Measurements from ENCODE around the gene FOXP3.

Gene FOXP3

DNA sequence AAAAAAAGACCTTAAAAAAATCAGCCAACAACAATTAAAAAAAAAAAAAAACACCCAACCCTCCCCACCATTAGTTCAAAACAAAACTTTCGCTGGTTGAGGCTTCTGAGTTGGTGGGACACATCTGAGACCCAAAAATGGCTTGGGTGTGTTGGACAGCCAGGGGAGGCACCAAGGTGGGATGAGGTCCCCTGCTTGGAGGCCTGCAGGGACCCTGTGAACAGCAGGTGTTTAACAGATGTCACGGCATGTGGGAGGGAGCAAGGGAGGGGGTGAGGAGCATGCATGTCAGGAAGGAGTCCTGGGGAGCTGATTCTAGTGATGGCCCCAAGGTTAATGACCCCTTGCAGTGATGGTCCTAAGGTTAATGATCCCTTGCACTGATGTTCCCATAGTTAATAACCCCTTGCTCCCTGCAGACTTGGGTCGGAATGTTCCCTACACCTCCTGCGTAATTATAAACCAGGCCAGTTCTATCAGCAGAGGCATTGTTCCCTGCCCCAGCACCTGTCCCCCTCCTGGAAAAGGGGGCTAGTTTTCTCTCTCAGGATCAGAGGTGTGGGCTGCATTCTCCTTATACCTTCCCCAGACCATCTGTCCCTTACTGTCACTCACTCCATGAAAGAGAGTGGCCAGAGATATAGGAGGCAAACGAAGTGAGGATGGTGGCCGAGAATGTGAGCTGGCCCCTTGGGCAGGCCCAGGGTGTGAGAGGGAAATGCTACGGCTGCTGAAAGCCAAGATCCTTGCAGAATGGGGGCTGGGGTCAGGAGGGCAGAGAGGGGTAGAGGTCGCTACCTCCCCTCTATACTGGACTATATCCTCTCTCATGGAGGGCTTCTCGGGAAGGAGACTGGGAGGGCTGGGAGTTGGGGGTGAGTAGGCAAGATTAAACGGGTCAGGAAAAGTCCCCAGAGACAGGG, 2.3 kb upstream of the FOXP3 start:
- Histone ChIP-seq H3K4me3 (ENCODE audit: low read length in 2 of 2) (no peak overlapping the region), H3K4me1 (ENCODE audit: control insufficient read depth in 2 of 2, insufficient read depth in 2 of 2, low read length in 2 of 2) (peaks cover 13 to 14% of the 10 kb centered on the region in 2 donors), H3K9ac (ENCODE audit: low read depth in 1 of 2, low read length in 2 of 2) (no peak overlapping the region), H3K9me3 (ENCODE audit: control insufficient read depth in 2 of 2, low read length in 2 of 2) (no peaks in the 10 kb centered on the region), H3K27me3 (ENCODE audit: control insufficient read depth in 2 of 2, insufficient read depth in 2 of 2, low read length in 2 of 2) (no peaks in the 10 kb centered on the region), H3K27ac (ENCODE audit: low read depth in 2 of 2, low read length in 2 of 2) (no peak overlapping the region), H3K36me3 (ENCODE audit: control insufficient read depth in 2 of 2, insufficient read depth in 2 of 2, low read length in 2 of 2) (no peaks in the 10 kb centered on the region)

DNA sequence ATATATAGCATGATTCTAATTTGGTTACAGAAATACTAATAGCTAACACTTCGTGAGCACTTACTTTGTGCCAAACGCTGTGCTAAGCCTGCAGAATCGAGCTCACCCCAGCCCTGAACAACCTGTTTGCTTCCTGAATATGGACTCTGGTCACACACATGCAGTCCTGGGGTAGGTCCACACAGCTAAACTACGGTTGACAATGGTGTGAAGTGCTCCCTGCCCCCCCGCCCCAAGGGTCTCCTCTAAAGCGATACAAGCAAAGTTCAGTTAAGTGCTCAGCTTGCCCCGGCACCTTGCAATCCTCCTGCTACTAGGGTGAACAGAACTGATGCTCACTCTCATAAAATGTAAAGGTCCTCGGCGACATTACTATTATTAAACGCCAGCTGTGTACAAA, 879 bp downstream of the FOXP3 start:
- Histone ChIP-seq H3K4me1 (ENCODE audit: control insufficient read depth in 2 of 2, insufficient read depth in 2 of 2, low read length in 2 of 2) (no peaks in the 10 kb centered on the region), H3K27ac (ENCODE audit: low read depth in 2 of 2, low read length in 2 of 2) (no peak overlapping the region), H3K27me3 (ENCODE audit: control insufficient read depth in 2 of 2, insufficient read depth in 2 of 2, low read length in 2 of 2) (no peaks in the 10 kb centered on the region), H3K36me3 (ENCODE audit: control insufficient read depth in 2 of 2, insufficient read depth in 2 of 2, low read length in 2 of 2) (no peaks in the 10 kb centered on the region), H3K9ac (ENCODE audit: low read depth in 1 of 2, low read length in 2 of 2) (no peak overlapping the region), H3K4me3 (ENCODE audit: low read length in 2 of 2) (no peak overlapping the region), H3K9me3 (ENCODE audit: control insufficient read depth in 2 of 2, low read length in 2 of 2) (no peaks in the 10 kb centered on the region)

DNA sequence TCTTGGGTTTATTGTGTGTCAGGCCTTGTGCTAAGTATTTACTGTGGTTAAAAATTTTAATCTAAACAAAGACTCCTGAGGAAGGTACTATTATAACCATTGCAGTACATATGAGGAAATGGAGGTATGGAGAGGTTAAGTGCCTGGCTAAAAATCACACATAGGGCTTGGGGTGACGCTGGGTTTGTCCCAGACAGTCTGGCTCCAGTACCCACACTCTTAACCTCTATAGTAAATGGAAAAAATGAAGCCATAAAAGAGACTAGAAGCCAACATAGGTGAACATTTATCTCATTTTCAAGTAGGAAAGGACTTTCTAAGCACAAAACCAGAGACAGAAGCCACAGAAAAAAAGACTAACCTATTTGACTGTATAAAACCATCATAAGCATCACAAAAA, 1.9 kb downstream of the FOXP3 start:
- no peak overlapping the region for H3K4me3 ChIP-seq (ENCODE audit: low read length in 2 of 2)
- H3K9ac ChIP-seq (ENCODE audit: low read depth in 1 of 2, low read length in 2 of 2) = no peak overlapping the region
- no peak overlapping the region for H3K27ac ChIP-seq (ENCODE audit: low read depth in 2 of 2, low read length in 2 of 2)
- H3K36me3 ChIP-seq (ENCODE audit: control insufficient read depth in 2 of 2, insufficient read depth in 2 of 2, low read length in 2 of 2) = no peaks in the 10 kb centered on the region
- no peaks in the 10 kb centered on the region for H3K4me1 ChIP-seq (ENCODE audit: control insufficient read depth in 2 of 2, insufficient read depth in 2 of 2, low read length in 2 of 2)
- no peaks in the 10 kb centered on the region for H3K9me3 ChIP-seq (ENCODE audit: control insufficient read depth in 2 of 2, low read length in 2 of 2)
- peaks cover 0 to 2% of the 10 kb centered on the region in 2 donors for H3K27me3 ChIP-seq (ENCODE audit: control insufficient read depth in 2 of 2, insufficient read depth in 2 of 2, low read length in 2 of 2)

DNA sequence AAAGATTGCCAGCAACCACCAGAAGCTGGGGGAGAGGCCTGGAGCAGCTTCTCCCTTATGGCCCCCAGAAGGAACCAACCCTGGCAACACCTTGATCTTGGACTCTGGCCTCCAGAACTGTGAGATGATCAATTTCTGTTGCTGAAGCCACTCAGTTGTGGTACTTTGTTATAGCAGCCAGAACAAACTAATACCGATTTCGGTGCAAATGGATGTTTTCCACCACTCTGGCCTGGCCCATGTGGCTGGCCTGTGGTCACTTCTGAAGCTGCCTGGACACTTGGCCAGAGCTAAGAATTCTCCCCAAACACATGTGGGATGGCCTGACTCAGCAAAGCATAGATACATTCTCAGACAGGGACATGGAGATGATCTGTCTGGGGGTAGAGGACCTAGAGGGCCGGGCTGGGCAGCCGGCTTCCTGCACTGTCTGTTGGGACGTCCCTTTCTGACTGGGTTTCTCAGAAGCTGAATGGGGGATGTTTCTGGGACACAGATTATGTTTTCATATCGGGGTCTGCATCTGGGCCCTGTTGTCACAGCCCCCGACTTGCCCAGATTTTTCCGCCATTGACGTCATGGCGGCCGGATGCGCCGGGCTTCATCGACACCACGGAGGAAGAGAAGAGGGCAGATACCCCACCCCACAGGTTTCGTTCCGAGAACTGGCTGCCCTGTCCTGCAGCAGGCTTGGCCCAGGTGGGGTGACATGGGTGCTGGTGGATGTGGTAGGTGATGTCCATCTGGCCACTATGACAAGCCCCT, 4.1 kb downstream of the FOXP3 start:
- no peak overlapping the region for H3K9ac ChIP-seq (ENCODE audit: low read depth in 1 of 2, low read length in 2 of 2)
- H3K9me3 ChIP-seq (ENCODE audit: control insufficient read depth in 2 of 2, low read length in 2 of 2) = no peaks in the 10 kb centered on the region
- H3K4me1 ChIP-seq (ENCODE audit: control insufficient read depth in 2 of 2, insufficient read depth in 2 of 2, low read length in 2 of 2) = no peaks in the 10 kb centered on the region
- peaks cover 0 to 2% of the 10 kb centered on the region in 2 donors for H3K27me3 ChIP-seq (ENCODE audit: control insufficient read depth in 2 of 2, insufficient read depth in 2 of 2, low read length in 2 of 2)
- H3K27ac ChIP-seq (ENCODE audit: low read depth in 2 of 2, low read length in 2 of 2) = no peak overlapping the region
- H3K36me3 ChIP-seq (ENCODE audit: control insufficient read depth in 2 of 2, insufficient read depth in 2 of 2, low read length in 2 of 2) = no peaks in the 10 kb centered on the region
- H3K4me3 ChIP-seq (ENCODE audit: low read length in 2 of 2) = no peak overlapping the region

DNA sequence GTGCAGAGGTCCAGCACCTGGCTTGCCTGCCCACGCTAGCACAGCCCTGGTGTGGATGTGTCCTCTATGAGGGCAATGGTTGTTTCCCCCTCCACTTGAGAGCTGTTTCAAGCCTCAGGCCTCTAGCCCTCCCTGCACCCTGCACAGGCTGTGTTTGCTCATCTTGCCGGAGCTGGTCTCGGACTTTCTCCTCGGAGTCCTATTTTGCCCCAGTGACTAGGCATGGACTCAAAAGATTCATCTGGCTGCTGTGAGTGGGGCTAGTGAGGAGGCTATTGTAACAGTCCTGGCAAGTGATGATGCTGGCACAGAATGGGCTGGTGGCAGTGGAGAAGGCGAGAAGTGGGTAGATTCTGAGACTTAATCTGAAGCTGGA, 5.8 kb downstream of the FOXP3 start:
- Histone ChIP-seq H3K27ac (ENCODE audit: low read depth in 2 of 2, low read length in 2 of 2) (no peak overlapping the region), H3K27me3 (ENCODE audit: control insufficient read depth in 2 of 2, insufficient read depth in 2 of 2, low read length in 2 of 2) (peaks cover 0 to 2% of the 10 kb centered on the region in 2 donors), H3K9ac (ENCODE audit: low read depth in 1 of 2, low read length in 2 of 2) (no peak overlapping the region), H3K36me3 (ENCODE audit: control insufficient read depth in 2 of 2, insufficient read depth in 2 of 2, low read length in 2 of 2) (no peaks in the 10 kb centered on the region), H3K4me1 (ENCODE audit: control insufficient read depth in 2 of 2, insufficient read depth in 2 of 2, low read length in 2 of 2) (no peaks in the 10 kb centered on the region), H3K9me3 (ENCODE audit: control insufficient read depth in 2 of 2, low read length in 2 of 2) (no peaks in the 10 kb centered on the region), H3K4me3 (ENCODE audit: low read length in 2 of 2) (no peak overlapping the region)

DNA sequence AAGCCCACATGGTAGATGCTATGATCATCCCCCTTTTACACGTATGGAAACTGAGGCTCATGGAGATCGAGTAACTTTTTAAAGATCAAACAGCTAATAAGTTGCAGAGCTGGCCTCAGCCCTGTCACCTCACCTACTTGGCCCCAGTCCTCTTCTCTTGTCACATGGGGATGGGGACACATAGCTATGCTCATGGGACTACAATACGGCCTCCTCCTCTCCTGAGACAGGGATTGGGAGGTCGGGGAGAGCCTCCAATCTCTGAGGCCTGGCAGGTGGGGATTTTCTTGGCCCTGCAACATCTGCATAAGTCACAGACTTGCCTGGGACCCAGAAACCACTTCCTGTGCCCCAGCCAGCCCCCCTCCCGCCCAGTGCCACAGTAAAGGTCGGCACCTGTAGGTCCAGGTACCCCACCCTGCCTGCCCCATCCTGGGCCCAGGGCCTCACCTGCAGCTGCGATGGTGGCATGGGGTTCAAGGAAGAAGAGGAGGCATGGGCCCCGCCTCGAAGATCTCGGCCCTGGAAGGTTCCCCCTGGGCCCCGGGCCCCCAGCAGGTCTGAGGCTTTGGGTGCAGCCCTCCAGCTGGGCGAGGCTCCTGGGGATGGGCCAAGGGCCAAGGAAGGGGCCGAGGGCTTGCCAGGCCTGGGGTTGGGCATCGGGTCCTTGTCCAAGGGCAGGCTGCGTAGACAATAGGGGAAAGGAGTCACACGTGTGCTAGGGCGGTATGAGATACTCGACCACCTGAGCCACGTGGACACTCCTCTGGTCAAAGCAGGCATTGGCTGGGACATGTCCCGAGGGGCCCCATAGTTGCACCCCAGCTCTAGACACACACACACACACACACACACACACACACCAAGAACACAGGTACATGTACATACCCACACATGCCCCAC, 6.4 kb downstream of the FOXP3 start:
- Histone ChIP-seq H3K36me3 (ENCODE audit: control insufficient read depth in 2 of 2, insufficient read depth in 2 of 2, low read length in 2 of 2) (no peaks in the 10 kb centered on the region), H3K4me1 (ENCODE audit: control insufficient read depth in 2 of 2, insufficient read depth in 2 of 2, low read length in 2 of 2) (no peaks in the 10 kb centered on the region), H3K9ac (ENCODE audit: low read depth in 1 of 2, low read length in 2 of 2) (no peak overlapping the region), H3K4me3 (ENCODE audit: low read length in 2 of 2) (no peak overlapping the region), H3K27ac (ENCODE audit: low read depth in 2 of 2, low read length in 2 of 2) (no peak overlapping the region), H3K9me3 (ENCODE audit: control insufficient read depth in 2 of 2, low read length in 2 of 2) (no peaks in the 10 kb centered on the region), H3K27me3 (ENCODE audit: control insufficient read depth in 2 of 2, insufficient read depth in 2 of 2, low read length in 2 of 2) (peaks cover 0 to 2% of the 10 kb centered on the region in 2 donors)

DNA sequence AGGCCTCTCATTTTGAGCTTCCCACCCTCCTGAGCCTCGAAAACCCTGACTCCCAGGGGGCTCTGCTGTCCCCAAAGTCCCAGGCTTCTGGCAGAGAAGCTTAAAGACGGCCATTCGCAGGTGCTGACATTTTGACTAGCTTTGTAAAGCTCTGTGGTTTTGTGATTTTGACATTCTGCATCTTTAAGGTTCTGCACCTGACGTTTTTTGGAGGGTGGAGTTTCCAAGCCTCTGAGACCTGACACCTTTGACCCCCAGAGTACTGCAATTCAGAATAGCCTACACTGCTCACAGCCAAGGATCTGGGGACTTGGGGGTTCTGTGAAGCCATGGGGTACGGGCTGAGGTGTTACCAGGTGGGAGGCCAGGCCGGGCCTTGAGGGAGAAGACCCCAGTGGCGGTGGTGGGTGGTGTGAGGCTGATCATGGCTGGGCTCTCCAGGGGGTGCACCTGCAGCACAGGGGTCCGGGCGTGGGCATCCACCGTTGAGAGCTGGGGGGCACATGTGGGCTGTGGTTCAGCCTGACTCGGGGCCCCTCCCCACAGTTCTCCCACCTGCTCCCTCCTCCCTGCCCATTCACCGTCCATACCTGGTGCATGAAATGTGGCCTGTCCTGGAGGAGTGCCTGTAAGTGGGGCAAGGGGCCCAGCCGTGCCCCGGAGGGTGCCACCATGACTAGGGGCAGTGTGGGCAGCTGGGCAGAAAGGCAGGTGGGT, 7.3 kb downstream of the FOXP3 start:
- Histone ChIP-seq H3K4me3 (ENCODE audit: low read length in 2 of 2) (no peak overlapping the region), H3K27me3 (ENCODE audit: control insufficient read depth in 2 of 2, insufficient read depth in 2 of 2, low read length in 2 of 2) (peaks cover 0 to 2% of the 10 kb centered on the region in 2 donors)

DNA sequence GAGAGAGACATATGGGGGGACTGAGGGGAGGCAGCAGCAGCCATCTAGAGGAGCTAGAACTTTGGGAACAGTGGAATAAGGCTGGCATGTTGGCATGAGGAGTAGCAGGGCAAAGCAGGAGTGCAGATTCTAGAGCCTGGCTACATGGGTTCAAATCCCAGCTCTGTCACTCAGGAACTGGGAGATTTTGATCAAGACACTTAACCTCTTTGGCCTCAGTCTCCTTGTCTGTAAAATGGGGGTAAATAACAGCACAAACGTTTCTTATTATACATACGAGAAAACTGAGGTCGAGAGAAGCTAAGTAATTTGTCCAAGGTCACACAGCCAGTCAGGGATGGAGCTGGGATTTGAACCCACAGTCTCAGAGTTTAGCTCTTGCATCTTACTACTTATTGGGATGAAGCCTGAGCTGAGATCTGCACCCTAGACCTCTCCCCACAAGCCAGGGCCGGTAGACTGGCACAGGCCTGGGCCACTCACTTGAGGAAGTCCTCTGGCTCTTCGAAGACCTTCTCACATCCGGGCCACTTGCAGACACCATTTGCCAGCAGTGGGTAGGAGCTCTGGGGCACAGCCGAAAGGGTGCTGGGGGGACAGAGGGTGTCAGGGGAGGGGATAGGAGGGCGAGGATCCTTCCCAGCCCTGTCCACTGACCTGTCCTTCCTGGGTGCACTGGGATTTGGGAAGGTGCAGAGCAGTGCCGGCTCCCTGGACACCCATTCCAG, 8.1 kb downstream of the FOXP3 start:
- Histone ChIP-seq H3K4me3 (ENCODE audit: low read length in 2 of 2) (no peak overlapping the region), H3K9ac (ENCODE audit: low read depth in 1 of 2, low read length in 2 of 2) (no peak overlapping the region), H3K27ac (ENCODE audit: low read depth in 2 of 2, low read length in 2 of 2) (no peak overlapping the region), H3K9me3 (ENCODE audit: control insufficient read depth in 2 of 2, low read length in 2 of 2) (no peaks in the 10 kb centered on the region), H3K4me1 (ENCODE audit: control insufficient read depth in 2 of 2, insufficient read depth in 2 of 2, low read length in 2 of 2) (no peaks in the 10 kb centered on the region), H3K36me3 (ENCODE audit: control insufficient read depth in 2 of 2, insufficient read depth in 2 of 2, low read length in 2 of 2) (peaks cover 0 to 2% of the 10 kb centered on the region in 2 donors), H3K27me3 (ENCODE audit: control insufficient read depth in 2 of 2, insufficient read depth in 2 of 2, low read length in 2 of 2) (peaks cover 0 to 2% of the 10 kb centered on the region in 2 donors)

More for the DNA sequence above, 7.3 kb downstream of the FOXP3 start:
- Histone ChIP-seq H3K27ac (ENCODE audit: low read depth in 2 of 2, low read length in 2 of 2) (no peak overlapping the region), H3K36me3 (ENCODE audit: control insufficient read depth in 2 of 2, insufficient read depth in 2 of 2, low read length in 2 of 2) (no peaks in the 10 kb centered on the region), H3K9me3 (ENCODE audit: control insufficient read depth in 2 of 2, low read length in 2 of 2) (no peaks in the 10 kb centered on the region), H3K4me1 (ENCODE audit: control insufficient read depth in 2 of 2, insufficient read depth in 2 of 2, low read length in 2 of 2) (no peaks in the 10 kb centered on the region), H3K9ac (ENCODE audit: low read depth in 1 of 2, low read length in 2 of 2) (no peak overlapping the region)

DNA sequence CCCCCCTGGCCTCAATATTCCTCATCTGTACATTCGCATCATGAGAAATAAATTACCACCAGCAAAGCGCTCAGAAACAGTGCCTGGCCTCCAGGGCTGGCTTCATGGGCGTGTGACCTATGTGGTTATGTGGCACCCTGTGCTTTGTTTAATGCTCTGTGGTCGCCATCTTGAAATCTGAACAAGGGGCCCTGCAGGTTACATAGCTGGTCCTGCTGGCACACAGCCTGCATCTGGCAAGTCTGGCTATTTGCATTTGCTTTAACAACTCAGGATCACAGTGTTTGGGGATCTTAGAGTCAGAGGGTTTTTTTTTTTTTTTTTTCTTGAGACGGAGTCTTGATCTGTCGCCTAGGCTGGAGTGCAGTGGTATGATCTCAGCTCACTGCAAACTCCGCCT, 9.9 kb downstream of the FOXP3 start:
- H3K27me3 ChIP-seq (ENCODE audit: control insufficient read depth in 2 of 2, insufficient read depth in 2 of 2, low read length in 2 of 2) = peaks cover 0 to 2% of the 10 kb centered on the region in 2 donors
- no peak overlapping the region for H3K9ac ChIP-seq (ENCODE audit: low read depth in 1 of 2, low read length in 2 of 2)
- no peaks in the 10 kb centered on the region for H3K4me1 ChIP-seq (ENCODE audit: control insufficient read depth in 2 of 2, insufficient read depth in 2 of 2, low read length in 2 of 2)
- H3K36me3 ChIP-seq (ENCODE audit: control insufficient read depth in 2 of 2, insufficient read depth in 2 of 2, low read length in 2 of 2) = peaks cover 0 to 2% of the 10 kb centered on the region in 2 donors
- no peaks in the 10 kb centered on the region for H3K9me3 ChIP-seq (ENCODE audit: control insufficient read depth in 2 of 2, low read length in 2 of 2)
- H3K4me3 ChIP-seq (ENCODE audit: low read length in 2 of 2) = no peak overlapping the region
- no peak overlapping the region for H3K27ac ChIP-seq (ENCODE audit: low read depth in 2 of 2, low read length in 2 of 2)
